ENCODE measurements around the gene PXMP4. TPM values are rescaled to one million over a fixed set of nuclear protein-coding genes. Genes with fewer than 3 reads are reported as not detected.

PXMP4 gene
- total RNA-seq, 1 donor from 2014 or later = 6.0 TPM

DNA sequence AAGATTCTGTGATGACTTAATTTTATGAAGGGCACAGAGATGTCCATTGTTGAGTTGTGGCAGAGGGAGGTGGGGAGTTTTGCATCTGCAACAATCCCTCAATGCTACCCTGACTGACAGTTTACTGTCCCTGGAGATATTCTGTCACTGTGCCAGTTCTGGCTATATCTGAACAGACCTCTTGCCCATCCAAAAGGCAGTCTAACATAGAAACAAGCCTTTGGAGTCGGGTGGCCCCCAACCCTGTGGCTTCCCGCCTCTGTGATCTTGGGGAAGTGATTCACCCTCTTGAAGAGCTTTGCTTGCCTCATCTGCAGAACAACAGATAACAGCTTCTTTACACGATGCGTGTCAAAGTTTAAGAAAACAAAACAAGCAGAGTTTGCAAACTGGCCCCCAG is 30.1 kb downstream of the PXMP4 start:
- H3K36me3 Mint-ChIP-seq (ENCODE audit: low read depth, unreplicated experiment) = no peaks in the 10 kb centered on the region
- peaks cover 4% of the 10 kb centered on the region for H3K27me3 Mint-ChIP-seq (ENCODE audit: unreplicated experiment)
- H3K4me3 Mint-ChIP-seq (ENCODE audit: unreplicated experiment) = no peak overlapping the region
- no peaks in the 10 kb centered on the region for H3K9me3 Mint-ChIP-seq (ENCODE audit: unreplicated experiment)
- peaks cover 13% of the 10 kb centered on the region for H3K4me1 Mint-ChIP-seq (ENCODE audit: unreplicated experiment)
- TF ChIP-seq, protein P1, sequence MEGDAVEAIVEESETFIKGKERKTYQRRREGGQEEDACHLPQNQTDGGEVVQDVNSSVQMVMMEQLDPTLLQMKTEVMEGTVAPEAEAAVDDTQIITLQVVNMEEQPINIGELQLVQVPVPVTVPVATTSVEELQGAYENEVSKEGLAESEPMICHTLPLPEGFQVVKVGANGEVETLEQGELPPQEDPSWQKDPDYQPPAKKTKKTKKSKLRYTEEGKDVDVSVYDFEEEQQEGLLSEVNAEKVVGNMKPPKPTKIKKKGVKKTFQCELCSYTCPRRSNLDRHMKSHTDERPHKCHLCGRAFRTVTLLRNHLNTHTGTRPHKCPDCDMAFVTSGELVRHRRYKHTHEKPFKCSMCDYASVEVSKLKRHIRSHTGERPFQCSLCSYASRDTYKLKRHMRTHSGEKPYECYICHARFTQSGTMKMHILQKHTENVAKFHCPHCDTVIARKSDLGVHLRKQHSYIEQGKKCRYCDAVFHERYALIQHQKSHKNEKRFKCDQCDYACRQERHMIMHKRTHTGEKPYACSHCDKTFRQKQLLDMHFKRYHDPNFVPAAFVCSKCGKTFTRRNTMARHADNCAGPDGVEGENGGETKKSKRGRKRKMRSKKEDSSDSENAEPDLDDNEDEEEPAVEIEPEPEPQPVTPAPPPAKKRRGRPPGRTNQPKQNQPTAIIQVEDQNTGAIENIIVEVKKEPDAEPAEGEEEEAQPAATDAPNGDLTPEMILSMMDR (IDR thresholded peaks at IDR 0.05; ENCODE audit: unreplicated experiment) = no peak
- no peak overlapping the region for H3K27ac Mint-ChIP-seq (ENCODE audit: unreplicated experiment)
- DNase-seq (ENCODE audit: low spot score) = no peak

DNA sequence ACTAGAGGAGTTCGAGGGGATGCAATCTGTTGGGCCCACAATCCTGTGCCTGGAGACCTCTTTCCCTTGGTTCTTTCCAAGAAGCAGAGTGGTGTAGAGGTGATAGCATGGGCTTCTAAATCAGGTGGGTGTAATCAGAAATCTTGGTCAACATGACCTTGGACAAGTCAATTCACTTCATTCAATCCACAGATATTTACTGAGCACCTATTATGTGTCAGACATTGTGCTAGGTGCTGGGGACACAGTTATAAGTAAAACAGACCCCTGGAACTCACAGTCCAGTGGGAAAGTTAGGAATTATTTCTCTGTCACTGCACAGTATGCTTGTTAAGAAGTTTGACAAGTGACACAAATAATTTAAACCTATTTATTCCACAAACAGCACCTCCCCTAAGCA is 30.6 kb downstream of the PXMP4 start:
- H3K9me3 Mint-ChIP-seq (ENCODE audit: unreplicated experiment) = no peaks in the 10 kb centered on the region
- peaks cover 4% of the 10 kb centered on the region for H3K27me3 Mint-ChIP-seq (ENCODE audit: unreplicated experiment)
- TF ChIP-seq, protein P1 (IDR thresholded peaks at IDR 0.05; ENCODE audit: unreplicated experiment) = no peak
- H3K27ac Mint-ChIP-seq (ENCODE audit: unreplicated experiment) = no peak overlapping the region
- H3K4me1 Mint-ChIP-seq (ENCODE audit: unreplicated experiment) = peaks cover 12% of the 10 kb centered on the region
- DNase-seq (ENCODE audit: low spot score) = no peak
- H3K4me3 Mint-ChIP-seq (ENCODE audit: unreplicated experiment) = no peak overlapping the region
- H3K36me3 Mint-ChIP-seq (ENCODE audit: low read depth, unreplicated experiment) = no peaks in the 10 kb centered on the region

DNA sequence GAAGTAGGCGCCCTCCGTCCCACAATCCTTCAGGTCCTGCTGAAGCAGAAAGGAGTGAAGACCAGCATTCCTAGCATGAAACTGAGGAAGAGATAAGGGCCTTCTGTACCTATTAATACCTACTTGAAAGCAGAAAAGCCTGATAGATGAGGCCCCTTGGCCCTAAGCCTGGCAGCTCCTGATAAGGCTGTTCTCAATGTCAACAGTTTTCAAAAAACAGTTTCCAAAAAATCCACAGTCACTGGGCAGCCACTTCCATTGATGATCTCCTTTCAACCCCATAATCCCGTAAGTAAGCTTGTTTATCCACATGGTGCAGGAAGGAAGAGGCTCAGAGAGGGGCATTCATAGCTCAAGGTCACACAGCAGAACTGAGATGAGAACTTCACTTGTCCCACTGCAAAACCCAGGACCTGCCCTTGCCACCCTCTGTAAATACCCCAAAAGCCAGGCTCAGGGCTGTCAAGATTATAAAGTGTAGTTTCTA is 31.1 kb downstream of the PXMP4 start:
- no peak for DNase-seq (ENCODE audit: low spot score)
- peak overlapping the region; percentile 9 for H3K27ac Mint-ChIP-seq (ENCODE audit: unreplicated experiment)
- H3K4me1 Mint-ChIP-seq (ENCODE audit: unreplicated experiment) = peaks cover 7% of the 10 kb centered on the region
- TF ChIP-seq, protein P1 (IDR thresholded peaks at IDR 0.05; ENCODE audit: unreplicated experiment) = no peak
- no peaks in the 10 kb centered on the region for H3K9me3 Mint-ChIP-seq (ENCODE audit: unreplicated experiment)
- H3K27me3 Mint-ChIP-seq (ENCODE audit: unreplicated experiment) = peaks cover 3% of the 10 kb centered on the region
- no peaks in the 10 kb centered on the region for H3K36me3 Mint-ChIP-seq (ENCODE audit: low read depth, unreplicated experiment)
- no peak overlapping the region for H3K4me3 Mint-ChIP-seq (ENCODE audit: unreplicated experiment)

GRCh38 chr20:33687993-33688937 is 31.8 kb downstream of the PXMP4 start:
- DNase-seq (ENCODE audit: low spot score) = no peak
- H3K36me3 Mint-ChIP-seq (ENCODE audit: low read depth, unreplicated experiment) = no peaks in the 10 kb centered on the region
- no peak overlapping the region for H3K27ac Mint-ChIP-seq (ENCODE audit: unreplicated experiment)
- H3K4me1 Mint-ChIP-seq (ENCODE audit: unreplicated experiment) = peaks cover 7% of the 10 kb centered on the region
- no peaks in the 10 kb centered on the region for H3K9me3 Mint-ChIP-seq (ENCODE audit: unreplicated experiment)
- TF ChIP-seq, protein P1 (IDR thresholded peaks at IDR 0.05; ENCODE audit: unreplicated experiment) = no peak
- H3K4me3 Mint-ChIP-seq (ENCODE audit: unreplicated experiment) = no peak overlapping the region
- peaks cover 3% of the 10 kb centered on the region for H3K27me3 Mint-ChIP-seq (ENCODE audit: unreplicated experiment)

GRCh38 chr20:33687370-33687915 is 32.7 kb downstream of the PXMP4 start:
- Mint-ChIP-seq H3K27ac (ENCODE audit: unreplicated experiment) (no peak overlapping the region), H3K36me3 (ENCODE audit: low read depth, unreplicated experiment) (no peaks in the 10 kb centered on the region), H3K9me3 (ENCODE audit: unreplicated experiment) (no peaks in the 10 kb centered on the region), H3K4me1 (ENCODE audit: unreplicated experiment) (peaks cover 7% of the 10 kb centered on the region), H3K4me3 (ENCODE audit: unreplicated experiment) (no peak overlapping the region), H3K27me3 (ENCODE audit: unreplicated experiment) (peaks cover 3% of the 10 kb centered on the region)
- TF ChIP-seq, protein P1 (IDR thresholded peaks at IDR 0.05; ENCODE audit: unreplicated experiment) = no peak
- DNase-seq (ENCODE audit: low spot score) = no peak
